Ascending aorta (tissue), 2 donors: Measurements from ENCODE around the gene FNDC5. TPM values are rescaled to one million over a fixed set of nuclear protein-coding genes. Genes with fewer than 3 reads are reported as not detected.

ENCODE experiments used
- DNase-seq, 2 donors: peaks; one replicate each; pipeline ENCODE4 v3.0.0-alpha.2; 2019; ENCODE audit warnings: low spot score in 2 of 2
- H3K27ac ChIP-seq, 2 donors: fragments of 200-600 bp; sonication (generic); one replicate each; pipeline ENCODE4 v1.5.1; 2016 to 2017; ENCODE audit warnings: mild to moderate bottlenecking in 1 of 2
- H3K27me3 ChIP-seq: fragments of 200-600 bp; sonication (generic); one replicate; pipeline ENCODE4 v1.5.1; 2017
- H3K36me3 ChIP-seq, 2 donors: fragments of 200-600 bp; sonication (generic); one replicate each; pipeline ENCODE4 v1.5.1; 2016
- H3K4me1 ChIP-seq, 2 donors: fragments of 200-600 bp; sonication (generic); one replicate each; pipeline ENCODE4 v1.5.1; 2016 to 2017; ENCODE audit warnings: mild to moderate bottlenecking in 1 of 2
- H3K4me3 ChIP-seq, 2 donors: fragments of 200-600 bp; sonication (generic); one replicate each; pipeline ENCODE4 v1.5.1; 2016 to 2017; ENCODE audit warnings: mild to moderate bottlenecking in 1 of 2
- H3K9me3 ChIP-seq, 2 donors: fragments of 200-600 bp; sonication (generic); one replicate each; pipeline ENCODE4 v1.5.1; 2016
- CTCF ChIP-seq, 3 experiments: fragments of 200-600 bp in 2 of 3; fragments of 450-650 bp in 1 of 3; sonication (generic) in 2 of 3; IDR thresholded peaks; one replicate each; pipeline ENCODE4 v1.5.1; 2016 to 2019; ENCODE audit warnings: antibody characterized with exemption in 3 of 3, mild to moderate bottlenecking in 1 of 3, moderate library complexity in 1 of 3
- intact Hi-C: fragments of 100-400 bp; cut with DNase I; formaldehyde crosslinking; loops from one replicate; pipeline ENCODE4 v1.15.1; 2023
- total RNA-seq: library from RNA; depleted of rRNA; stranded (reverse); fragments of >200 nt; gene quantifications from one replicate; pipeline ENCODE4 v1.1.0, GENCODE V29; 2016

FNDC5 gene
- total RNA-seq, 1 donor from 2014 or later: 8.9 TPM

- H3K4me3 ChIP-seq: no peak overlapping the region
- H3K9me3 ChIP-seq: no peaks in the 10 kb centered on the region
- peaks cover 6% of the 10 kb centered on the region in 2 donors for H3K4me1 ChIP-seq
- intact Hi-C loops: no loop called here
- no peaks in the 10 kb centered on the region for H3K27me3 ChIP-seq
- H3K36me3 ChIP-seq: no peaks in the 10 kb centered on the region
- H3K27ac ChIP-seq: no peak overlapping the region
- no peak for TF ChIP-seq CTCF (IDR thresholded peaks at IDR 0.05)
- no peak for DNase-seq
Observed at GRCh38 chr1:32894681-32895080, 24.0 kb upstream of the FNDC5 start.

- intact Hi-C loops: no loop called here
- peak overlapping the region in 1 of 2 donors; percentile 49 for H3K4me3 ChIP-seq
- TF ChIP-seq CTCF (IDR thresholded peaks at IDR 0.05): no peak
- no peaks in the 10 kb centered on the region for H3K9me3 ChIP-seq
- H3K4me1 ChIP-seq: peaks cover 6% of the 10 kb centered on the region in 2 donors
- no peaks in the 10 kb centered on the region for H3K36me3 ChIP-seq
- H3K27ac ChIP-seq: no peak overlapping the region
- H3K27me3 ChIP-seq: no peaks in the 10 kb centered on the region
- DNase-seq: no peak
Observed at GRCh38 chr1:32894019-32894600, 23.4 kb upstream of the FNDC5 start.

GRCh38 chr1:32893198-32894018 lies 22.7 kb upstream of the FNDC5 start:
- H3K27ac ChIP-seq: no peak overlapping the region
- no peak for TF ChIP-seq CTCF (IDR thresholded peaks at IDR 0.05)
- peaks cover 6% of the 10 kb centered on the region in 2 donors for H3K4me1 ChIP-seq
- H3K36me3 ChIP-seq: no peaks in the 10 kb centered on the region
- no peak for DNase-seq
- intact Hi-C loops: no loop called here
- no peaks in the 10 kb centered on the region for H3K9me3 ChIP-seq
- H3K4me3 ChIP-seq: peak overlapping the region; percentile 49 to 60
- no peaks in the 10 kb centered on the region for H3K27me3 ChIP-seq

- no peak overlapping the region for H3K27ac ChIP-seq
- H3K36me3 ChIP-seq: no peaks in the 10 kb centered on the region
- H3K27me3 ChIP-seq: no peaks in the 10 kb centered on the region
- no peaks in the 10 kb centered on the region for H3K9me3 ChIP-seq
- H3K4me1 ChIP-seq: peaks cover 6% of the 10 kb centered on the region in 2 donors
- peak; percentile 5 to 14 (median 8) for TF ChIP-seq CTCF (IDR thresholded peaks at IDR 0.05)
- intact Hi-C loops: no loop called here
- H3K4me3 ChIP-seq: peak overlapping the region; percentile 49 to 60
- no peak for DNase-seq
Observed at GRCh38 chr1:32892368-32893197, 21.9 kb upstream of the FNDC5 start.

GRCh38 chr1:32891630-32892029 lies 20.9 kb upstream of the FNDC5 start:
- no peaks in the 10 kb centered on the region for H3K9me3 ChIP-seq
- H3K4me1 ChIP-seq: peaks cover 6% of the 10 kb centered on the region in 2 donors
- H3K27ac ChIP-seq: no peak overlapping the region
- DNase-seq: no peak
- H3K4me3 ChIP-seq: no peak overlapping the region
- intact Hi-C loops: no loop called here
- H3K36me3 ChIP-seq: no peaks in the 10 kb centered on the region
- TF ChIP-seq CTCF (IDR thresholded peaks at IDR 0.05): no peak
- no peaks in the 10 kb centered on the region for H3K27me3 ChIP-seq
